Measurements from ENCODE around the gene FGD1. TPM values are rescaled to one million over a fixed set of nuclear protein-coding genes. Genes with fewer than 3 reads are reported as not detected.

The FGD1 gene
- total and polyA plus RNA-seq, 2 of the 4 experiments (the other 2 are of a cell fraction): 2.0 to 12.3 TPM

DNA sequence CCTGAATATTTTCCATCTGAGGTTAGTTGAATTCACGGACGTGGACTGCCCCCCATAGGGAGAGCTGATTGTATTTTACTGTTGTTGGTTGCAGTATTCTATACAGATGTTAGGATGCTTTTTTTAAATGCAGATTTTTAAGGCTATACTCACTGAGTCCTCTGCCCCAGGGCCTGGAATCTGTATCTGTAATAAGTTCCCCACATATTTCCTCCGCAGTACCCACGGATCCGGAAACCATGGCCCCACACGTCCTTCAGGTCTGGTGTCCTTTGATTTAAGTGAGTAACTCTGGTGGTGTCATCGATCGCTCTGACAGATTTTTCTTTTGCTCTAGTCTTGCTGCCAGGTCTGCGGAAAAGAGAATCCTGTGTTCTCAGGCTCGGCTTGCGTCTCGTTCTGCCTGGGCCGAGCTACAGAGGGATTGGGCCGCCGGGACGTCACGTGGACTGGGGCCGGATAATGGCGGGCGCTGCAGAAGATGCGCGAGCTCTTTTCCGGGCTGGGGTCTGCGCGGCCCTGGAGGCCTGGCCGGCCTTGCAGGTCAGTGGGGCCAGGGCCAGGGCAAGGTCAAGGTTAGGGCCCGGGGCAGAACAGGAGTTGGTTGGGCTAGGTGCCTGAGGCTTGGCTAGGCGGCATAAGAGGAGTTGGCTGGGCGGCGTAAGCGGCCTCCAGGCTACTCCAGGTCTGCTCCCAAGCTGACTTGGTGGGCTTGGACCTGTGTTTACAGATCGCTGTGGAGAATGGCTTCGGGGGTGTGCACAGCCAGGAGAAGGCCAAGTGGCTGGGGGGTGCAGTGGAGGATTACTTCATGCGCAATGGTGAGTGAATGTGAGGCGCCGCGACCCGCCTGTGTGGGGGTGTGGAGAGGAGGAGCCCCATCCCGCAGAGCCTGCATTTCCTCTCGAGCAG, 55.8 kb downstream of the FGD1 start, which contains the start of gene TSR2 (continued):
- no peak for TF ChIP-seq MAZ (IDR thresholded peaks at IDR 0.05; ENCODE audit: borderline replicate concordance, low read depth, low read length)
- TF ChIP-seq BHLHE40 (IDR thresholded peaks at IDR 0.05; ENCODE audit: low read depth, low read length): no peak
- TF ChIP-seq NFE2L2 (IDR thresholded peaks at IDR 0.05; ENCODE audit: low read depth, low read length): no peak

DNA sequence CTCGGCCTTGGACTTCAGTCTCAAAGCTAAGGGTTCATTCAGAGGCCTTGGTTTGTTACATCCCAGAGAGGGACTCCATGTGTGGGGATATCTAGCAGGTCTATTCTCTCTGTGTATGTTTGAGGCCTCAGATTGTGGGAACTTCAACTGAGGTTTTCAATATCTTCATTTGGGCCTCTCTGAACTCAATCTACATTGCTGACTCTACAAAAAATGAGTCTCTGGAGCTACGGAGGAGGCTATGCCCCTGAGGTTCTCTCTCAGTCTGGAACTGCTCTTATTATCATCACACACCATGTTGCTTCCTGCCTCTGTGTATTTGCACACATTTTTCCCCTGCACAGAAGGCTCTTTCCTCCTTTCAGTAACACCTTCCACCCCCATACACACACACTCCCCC, 60.9 kb downstream of the FGD1 start:
- Histone ChIP-seq H2AFZ (replicated peaks; ENCODE audit: low read length, poor library complexity) (no peak overlapping the region), H3K27me3 (ENCODE audit: control insufficient read depth, insufficient read depth, low read length) (no peaks in the 10 kb centered on the region), H2BK20ac (ENCODE audit: low read depth, low read length) (no peak overlapping the region), H4K5ac (ENCODE audit: low read depth, low read length) (no peak overlapping the region), H3K27ac (ENCODE audit: insufficient read depth, low read length) (no peak overlapping the region), H3K9ac (ENCODE audit: low read depth, low read length) (no peak overlapping the region), H3K14ac (replicated peaks; ENCODE audit: low read depth, low read length) (no peak overlapping the region), H3K9me3 (ENCODE audit: control insufficient read depth, insufficient read depth, low read length) (no peaks in the 10 kb centered on the region), H4K91ac (ENCODE audit: insufficient read depth, low read depth, low read length) (no peak overlapping the region), H3K9me1 (ENCODE audit: insufficient read depth, low read length) (no peaks in the 10 kb centered on the region), H3K36me3 (ENCODE audit: control insufficient read depth, insufficient read depth, low read length) (no peaks in the 10 kb centered on the region), H3K18ac (ENCODE audit: low read depth, low read length) (no peak overlapping the region), H2BK5ac (ENCODE audit: low read depth, low read length, poor library complexity, severe bottlenecking) (no peak overlapping the region), H2AK5ac (ENCODE audit: low read depth, low read length) (no peak overlapping the region), H3K4me1 (ENCODE audit: control insufficient read depth, insufficient read depth, low read length) (no peaks in the 10 kb centered on the region), H3K56ac (ENCODE audit: extremely low read depth, insufficient read depth, low read length) (no peak overlapping the region), H2BK120ac (ENCODE audit: low read depth, low read length) (no peak overlapping the region), H3K4me2 (ENCODE audit: low read depth, low read length) (no peak overlapping the region), H2BK15ac (ENCODE audit: low read depth, low read length) (no peak overlapping the region), H4K20me1 (ENCODE audit: insufficient read depth, low read length) (no peaks in the 10 kb centered on the region), H2AK9ac (replicated peaks; ENCODE audit: low read depth, low read length, poor library complexity) (no peak overlapping the region), H3K4ac (ENCODE audit: low read depth, low read length) (no peak overlapping the region), H3K4me3 (ENCODE audit: insufficient read depth, low read depth, low read length) (no peak overlapping the region), H3K23ac (ENCODE audit: low read depth, low read length) (no peak overlapping the region), H3K79me1 (ENCODE audit: low read depth in 1 of 2, low read length in 2 of 2) (no peaks in the 10 kb centered on the region), H4K8ac (ENCODE audit: low read depth in 2 of 2, low read length in 2 of 2) (no peak overlapping the region)
- BruUV-seq (replicated peaks): no TSS peak
- DNase-seq (no peak), ATAC-seq (ENCODE audit: low read depth) (no peak)
- intact Hi-C loops (cut with micrococcal nuclease): no loop called here
- TF ChIP-seq MXI1 (IDR thresholded peaks at IDR 0.05; ENCODE audit: borderline replicate concordance, low read depth, low read length) (no peak), FOS (IDR thresholded peaks at IDR 0.05; ENCODE audit: low read depth, low read length) (no peak), MAFK (IDR thresholded peaks at IDR 0.05; ENCODE audit: low read depth, low read length) (peak; percentile 38; the same call in 1 of the 2 replicates), CEBPB (IDR thresholded peaks at IDR 0.05; ENCODE audit: low read depth, low read length) (no peak), POLR2A (IDR thresholded peaks at IDR 0.05; ENCODE audit: low read depth, low read length) (no peak)
- ChIA-PET CTCF (no interaction called here), POLR2A (ENCODE audit: unreplicated experiment) (no interaction called here)
- WGBS, 2 experiments (ENCODE audit: extremely low coverage in 2 of 2, insufficient read length in 1 of 2): 40% methylated on average over 1 of the region's 2 CpGs; no CpG with 5 or more reads in 1 of the 2 experiments
- in situ Hi-C loops (cut with MboI; ENCODE audit: low sequenced_read_pairs): loop anchor here (25.0 kb wide), 1 partner anchor 398 kb away; the partner anchor contains the start of gene PHF8
- dilution Hi-C loops (cut with HindIII; ENCODE audit: low sequenced_read_pairs, unreplicated experiment): no loop called here
